Measurements from ENCODE around the gene CLDN3.

DNA sequence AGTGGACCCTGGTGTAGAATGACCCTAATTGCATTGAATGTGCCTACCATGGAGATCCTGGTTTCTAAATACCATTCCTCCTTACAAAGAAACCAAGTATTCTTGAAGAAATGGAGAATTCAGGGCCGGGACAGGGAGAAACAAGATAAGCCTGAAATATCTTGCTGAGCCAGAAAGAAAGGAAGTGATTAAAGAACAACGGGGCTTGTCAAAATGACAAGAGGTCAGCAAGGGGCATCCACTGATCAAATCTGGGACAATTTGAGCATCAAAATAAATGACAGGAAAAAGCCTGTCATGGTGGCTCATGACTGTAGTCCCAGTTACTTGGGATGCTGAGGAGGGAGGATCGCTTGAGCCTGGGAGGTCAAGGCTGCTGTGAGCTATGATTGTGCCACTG is 39.6 kb downstream of the CLDN3 start:
- TF ChIP-seq EZH2phosphoT487 (IDR thresholded peaks at IDR 0.05; ENCODE audit: insufficient read depth, low read depth) (no peak), EZH2 (IDR thresholded peaks at IDR 0.05; ENCODE audit: insufficient read depth, poor library complexity, severe bottlenecking) (no peak)
